ENCODE results near the gene DLGAP4.

Gene DLGAP4

GRCh38 chr20:36547186-36548005 is 241.3 kb downstream of the DLGAP4 start:
- ATAC-seq, result no peak
- TF ChIP-seq ESRRG (CRISPR knock-in tag; IDR thresholded peaks at IDR 0.05) (no peak), ZFP3 (CRISPR knock-in tag; IDR thresholded peaks at IDR 0.05) (no peak), CREB5 (CRISPR knock-in tag; IDR thresholded peaks at IDR 0.05; ENCODE audit: low read depth) (no peak), BACH2 (CRISPR knock-in tag; IDR thresholded peaks at IDR 0.05; ENCODE audit: borderline replicate concordance) (no peak)

GRCh38 chr20:36548006-36548315 is 241.8 kb downstream of the DLGAP4 start:
- ATAC-seq, result no peak
- no peak for TF ChIP-seq ZNF8 (CRISPR knock-in tag; IDR thresholded peaks at IDR 0.05)
- TF ChIP-seq BACH2 (CRISPR knock-in tag; IDR thresholded peaks at IDR 0.05; ENCODE audit: borderline replicate concordance), result no peak
- TF ChIP-seq ISL1 (CRISPR knock-in tag; IDR thresholded peaks at IDR 0.05), result no peak
- no peak for TF ChIP-seq CREB5 (CRISPR knock-in tag; IDR thresholded peaks at IDR 0.05; ENCODE audit: low read depth)
- no peak for TF ChIP-seq ZFP3 (CRISPR knock-in tag; IDR thresholded peaks at IDR 0.05)
- TF ChIP-seq ZC3H10 (CRISPR knock-in tag; IDR thresholded peaks at IDR 0.05), result no peak
- no peak for TF ChIP-seq ZNF565 (CRISPR knock-in tag; conservative IDR thresholded peaks at IDR 0.05; ENCODE audit: low read depth)
- TF ChIP-seq ZNF70 (CRISPR knock-in tag; IDR thresholded peaks at IDR 0.05), result no peak
- no peak for TF ChIP-seq ZFP30 (CRISPR knock-in tag; IDR thresholded peaks at IDR 0.05)
- no peak for TF ChIP-seq PATZ1 (CRISPR knock-in tag; IDR thresholded peaks at IDR 0.05; ENCODE audit: borderline replicate concordance)
- TF ChIP-seq ESRRG (CRISPR knock-in tag; IDR thresholded peaks at IDR 0.05), result no peak
- TF ChIP-seq POU6F1 (CRISPR knock-in tag; IDR thresholded peaks at IDR 0.05; ENCODE audit: borderline replicate concordance, low read depth), result no peak
- TF ChIP-seq GLIS3 (CRISPR knock-in tag; IDR thresholded peaks at IDR 0.05), result no peak
- no peak for TF ChIP-seq SNAI2 (CRISPR knock-in tag; IDR thresholded peaks at IDR 0.05)
- TF ChIP-seq TSHZ2 (CRISPR knock-in tag; IDR thresholded peaks at IDR 0.05), result no peak
- no peak for TF ChIP-seq CSDC2 (CRISPR knock-in tag; IDR thresholded peaks at IDR 0.05)
- no peak for TF ChIP-seq PPARA (CRISPR knock-in tag; IDR thresholded peaks at IDR 0.05; ENCODE audit: borderline replicate concordance)
- TF ChIP-seq TOX (CRISPR knock-in tag; IDR thresholded peaks at IDR 0.05; ENCODE audit: borderline replicate concordance), result no peak
- TF ChIP-seq TCF4 (CRISPR knock-in tag; IDR thresholded peaks at IDR 0.05; ENCODE audit: borderline replicate concordance), result no peak
- TF ChIP-seq CSRNP3 (CRISPR knock-in tag; IDR thresholded peaks at IDR 0.05), result no peak

All from SK-N-SH treated with all-trans-retinoic acid at 6 μM for 48 hours (cell line).